AG09309 (cell line): ENCODE data around the gene SNN.

Experiments used
- DNase-seq: peaks from one replicate; pipeline ENCODE4 v3.0.0-alpha.2; 2010; ENCODE audit warnings: low read depth
- H3K4me3 ChIP-seq: 2 replicates; pipeline ENCODE4 v1.5.1; 2011; ENCODE audit warnings: mild to moderate bottlenecking, low read depth, low read length, moderate library complexity; ENCODE audit not compliant: control insufficient read depth
- TF ChIP-seq, protein P1 (sequence below): IDR thresholded peaks from 2 replicates; pipeline ENCODE4 v1.5.1; 2011; ENCODE audit warnings: mild to moderate bottlenecking, low read depth, low read length, inconsistent platforms; ENCODE audit not compliant: insufficient read depth, control insufficient read depth; ENCODE audit errors: missing control alignments

Gene SNN

DNA sequence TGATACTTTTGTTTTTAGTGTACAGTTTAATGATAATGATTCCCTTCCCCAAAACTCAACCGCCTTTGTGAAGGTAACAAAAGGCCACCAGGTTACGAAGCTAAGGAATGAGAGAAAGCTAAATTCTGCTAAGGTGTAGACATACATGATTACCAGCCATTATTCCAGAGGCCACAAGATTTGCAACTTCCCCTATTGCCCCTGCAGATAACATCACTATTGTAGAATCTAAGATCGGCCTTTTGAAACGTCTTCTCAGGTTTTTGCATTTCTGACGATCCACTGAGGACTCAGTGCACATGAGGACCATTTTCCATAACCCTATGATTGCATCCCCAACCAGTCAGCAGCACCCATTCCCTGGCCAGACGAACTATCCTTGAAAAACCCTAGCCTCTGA, 33.9 kb upstream of the SNN start:
- TF ChIP-seq, protein P1, sequence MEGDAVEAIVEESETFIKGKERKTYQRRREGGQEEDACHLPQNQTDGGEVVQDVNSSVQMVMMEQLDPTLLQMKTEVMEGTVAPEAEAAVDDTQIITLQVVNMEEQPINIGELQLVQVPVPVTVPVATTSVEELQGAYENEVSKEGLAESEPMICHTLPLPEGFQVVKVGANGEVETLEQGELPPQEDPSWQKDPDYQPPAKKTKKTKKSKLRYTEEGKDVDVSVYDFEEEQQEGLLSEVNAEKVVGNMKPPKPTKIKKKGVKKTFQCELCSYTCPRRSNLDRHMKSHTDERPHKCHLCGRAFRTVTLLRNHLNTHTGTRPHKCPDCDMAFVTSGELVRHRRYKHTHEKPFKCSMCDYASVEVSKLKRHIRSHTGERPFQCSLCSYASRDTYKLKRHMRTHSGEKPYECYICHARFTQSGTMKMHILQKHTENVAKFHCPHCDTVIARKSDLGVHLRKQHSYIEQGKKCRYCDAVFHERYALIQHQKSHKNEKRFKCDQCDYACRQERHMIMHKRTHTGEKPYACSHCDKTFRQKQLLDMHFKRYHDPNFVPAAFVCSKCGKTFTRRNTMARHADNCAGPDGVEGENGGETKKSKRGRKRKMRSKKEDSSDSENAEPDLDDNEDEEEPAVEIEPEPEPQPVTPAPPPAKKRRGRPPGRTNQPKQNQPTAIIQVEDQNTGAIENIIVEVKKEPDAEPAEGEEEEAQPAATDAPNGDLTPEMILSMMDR: no peak
- H3K4me3 ChIP-seq: no peak overlapping the region
- no peak for DNase-seq

DNA sequence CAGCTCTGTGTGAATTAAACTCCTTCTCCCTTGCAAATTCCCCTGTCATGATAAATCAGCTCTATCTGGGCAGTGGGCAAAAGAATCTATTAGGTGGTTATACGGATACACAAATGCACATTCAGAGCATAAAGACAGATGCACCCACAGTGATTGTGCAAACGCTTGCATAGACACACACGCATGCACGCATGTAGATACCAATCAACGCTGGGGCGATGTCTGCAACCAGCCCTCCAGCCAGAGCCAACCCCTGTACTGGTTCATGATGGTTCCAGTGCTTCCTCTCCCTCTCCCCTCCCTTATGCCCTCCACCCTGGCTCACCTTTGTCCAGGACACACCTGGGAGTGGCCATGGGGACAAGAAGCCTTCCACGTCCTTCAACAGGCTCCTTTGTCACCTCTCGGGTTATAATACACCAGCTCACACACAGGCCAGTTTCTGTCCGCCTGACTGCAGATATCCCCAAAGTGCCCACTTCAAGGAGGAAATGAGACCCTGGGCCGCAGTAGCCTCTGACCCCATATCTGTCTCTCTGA, 33.1 kb upstream of the SNN start:
- no peak overlapping the region for H3K4me3 ChIP-seq
- TF ChIP-seq, protein P1: no peak
- no peak for DNase-seq

DNA sequence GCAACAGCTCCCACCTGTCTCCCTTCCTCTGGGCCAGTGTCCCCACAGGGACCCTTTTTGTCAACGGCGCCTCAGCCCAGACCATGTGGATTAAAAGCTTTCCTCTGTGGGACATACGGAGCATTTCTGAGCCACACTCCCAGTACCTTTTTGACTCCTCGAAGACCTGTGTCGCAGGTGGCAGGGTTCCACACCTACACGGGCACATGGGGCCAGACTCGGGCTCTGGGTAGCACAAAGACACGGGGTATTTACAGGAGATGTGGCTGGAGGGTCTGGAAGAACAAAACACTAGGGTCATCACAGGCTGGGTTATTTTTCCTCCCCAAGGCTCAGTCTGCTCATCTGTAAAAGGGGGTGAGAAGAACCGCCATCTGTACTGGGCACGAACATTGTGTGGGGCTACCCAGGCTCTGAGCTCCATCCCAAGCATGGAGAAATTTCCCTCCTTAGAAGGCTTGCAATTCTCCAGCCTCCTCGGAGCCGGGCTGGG, 32.5 kb upstream of the SNN start:
- no peak overlapping the region for H3K4me3 ChIP-seq
- TF ChIP-seq, protein P1: no peak
- DNase-seq: no peak

DNA sequence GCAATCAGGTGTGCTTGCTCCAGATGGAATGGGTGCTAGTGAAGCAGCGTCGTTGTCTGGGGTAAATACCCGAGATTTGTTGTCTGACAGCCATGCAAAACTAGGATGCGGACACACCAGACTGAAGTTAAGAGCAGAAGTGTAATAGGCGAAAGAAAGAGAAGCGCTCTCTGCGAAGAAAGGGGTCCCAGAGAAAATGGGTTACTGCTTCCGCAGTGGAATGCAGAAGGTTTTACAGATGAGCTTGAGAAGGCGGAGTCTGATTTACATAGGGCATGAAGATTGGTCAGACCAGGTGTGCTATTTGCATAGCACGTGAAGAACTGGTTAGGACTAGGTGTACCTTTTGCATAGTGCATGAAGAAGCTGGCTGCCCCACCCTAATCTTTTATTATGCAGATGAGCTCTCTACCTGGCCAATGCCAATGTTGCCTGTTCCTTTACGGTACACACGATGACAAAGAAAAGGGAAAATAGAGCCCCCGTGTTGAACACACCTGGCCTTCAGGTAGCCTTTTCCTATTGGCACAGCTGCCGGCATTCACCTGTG, 32.0 kb upstream of the SNN start:
- TF ChIP-seq, protein P1: no peak
- no peak overlapping the region for H3K4me3 ChIP-seq
- no peak for DNase-seq

DNA sequence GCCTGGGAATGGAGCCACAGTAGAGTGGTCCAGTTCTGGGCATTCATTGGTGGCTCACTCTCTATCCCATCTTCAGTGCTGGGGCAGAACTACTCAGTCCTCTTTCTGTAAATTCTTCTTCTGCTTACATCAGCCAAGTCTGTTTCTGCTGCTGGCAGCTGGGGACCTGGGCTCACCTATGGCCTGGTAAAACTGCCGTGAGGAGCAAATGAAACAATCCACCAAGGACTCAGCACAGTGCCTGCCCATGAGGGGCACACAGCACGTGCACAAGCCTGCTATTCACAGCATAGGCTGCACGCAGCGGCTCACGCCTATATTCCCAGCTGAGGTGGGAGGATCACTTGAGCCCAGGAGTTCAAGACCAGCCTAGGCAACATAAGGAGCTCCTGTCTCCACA, 30.9 kb upstream of the SNN start:
- TF ChIP-seq, protein P1: no peak
- DNase-seq: no peak
- no peak overlapping the region for H3K4me3 ChIP-seq

DNA sequence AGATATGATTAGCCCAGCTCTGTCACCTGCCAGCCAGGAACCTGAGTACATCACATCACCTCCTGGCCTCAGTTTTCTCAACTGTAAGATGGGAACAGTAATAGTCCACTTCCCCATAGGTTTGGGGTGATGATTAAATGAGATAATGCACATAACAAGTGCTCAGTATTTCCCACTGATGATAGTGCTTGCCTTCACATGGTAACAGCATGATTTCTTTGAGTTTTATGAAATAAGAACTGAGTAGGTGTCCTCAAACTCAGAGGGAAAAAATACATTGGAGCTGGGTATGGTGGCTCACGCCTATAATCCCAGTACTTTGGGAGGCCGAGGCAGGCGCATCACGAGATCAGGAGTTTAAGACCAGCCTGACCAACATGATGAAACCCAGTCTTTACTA, 30.1 kb upstream of the SNN start:
- H3K4me3 ChIP-seq: no peak overlapping the region
- no peak for DNase-seq
- TF ChIP-seq, protein P1: no peak

DNA sequence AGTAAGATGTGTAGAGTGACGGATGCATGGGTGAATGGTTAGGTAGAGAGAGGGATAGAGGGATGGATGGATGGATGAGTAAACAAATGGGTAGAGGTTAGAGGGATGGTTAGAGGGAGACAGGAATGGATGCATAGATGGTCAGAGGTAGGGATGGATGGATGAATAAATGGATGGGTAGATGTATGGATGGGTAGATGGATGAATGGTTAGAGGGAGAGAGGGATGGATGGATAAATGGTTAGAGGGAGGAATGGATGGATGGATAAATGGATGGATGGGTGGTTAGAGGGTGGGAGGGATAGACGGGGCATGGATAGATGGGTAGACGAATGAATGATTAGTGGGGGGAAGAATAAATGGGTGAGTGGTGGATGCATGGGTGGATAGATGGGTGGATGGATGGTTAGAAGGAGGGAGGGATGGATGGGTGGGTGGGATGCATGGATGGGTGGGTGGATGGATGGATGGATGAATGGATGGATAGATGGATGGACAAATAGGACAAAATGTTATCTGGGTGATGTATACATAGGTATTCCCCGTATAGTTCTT, 29.2 kb upstream of the SNN start:
- TF ChIP-seq, protein P1: no peak

More for the DNA sequence above, 29.2 kb upstream of the SNN start:
- DNase-seq: no peak
- no peak overlapping the region for H3K4me3 ChIP-seq
